Liver (tissue), 3 donors: ENCODE results near the gene B4GALT1.

Experiments
- CTCF ChIP-seq: fragments of 150-350 bp; IDR thresholded peaks from 2 replicates; pipeline ENCODE4 v1.5.1; 2017; ENCODE audit warnings: improper control_type of control experiment, low read depth, low read length; ENCODE audit not compliant: missing input control
- EGR1 ChIP-seq, 2 donors: IDR thresholded peaks; 2 replicates each; pipeline ENCODE4 v1.6.1; 2016 to 2018; ENCODE audit warnings: antibody characterized with exemption in 2 of 2, low read depth in 2 of 2
- RAD21 ChIP-seq, 2 donors: IDR thresholded peaks; 2 replicates each; pipeline ENCODE4 v1.6.1; 2016; ENCODE audit warnings: antibody characterized with exemption in 2 of 2, mild to moderate bottlenecking in 2 of 2
- donor health status: healthy.
- donor health status: healthy.

- TF ChIP-seq CTCF (no peak), RAD21 (IDR thresholded peaks at IDR 0.05) (no peak), EGR1 (IDR thresholded peaks at IDR 0.05; ENCODE audit: low read depth in 2 of 2) (no peak)
Observed at GRCh38 chr9:33140401-33141360, 26.5 kb downstream of the B4GALT1 start.
